Fibroblast of lung (primary cell): ENCODE data around the gene SIM1.

Experiments used
- EZH2 ChIP-seq: IDR thresholded peaks from 2 replicates; pipeline ENCODE4 v1.5.1; 2012; ENCODE audit warnings: low read length, control low read depth, mild to moderate bottlenecking; ENCODE audit errors: missing control alignments
- TF ChIP-seq, protein P1 (sequence below), 2 donors: IDR thresholded peaks in 1 of 2; conservative IDR thresholded peaks in 1 of 2; 1 replicate in 1 of 2; 2 replicates in 1 of 2; pipeline ENCODE4 v1.5.1; 2011 to 2012; ENCODE audit warnings: low read length in 2 of 2, control low read depth in 1 of 2, inconsistent platforms in 1 of 2, low read depth in 1 of 2, mild to moderate bottlenecking in 1 of 2

DNA sequence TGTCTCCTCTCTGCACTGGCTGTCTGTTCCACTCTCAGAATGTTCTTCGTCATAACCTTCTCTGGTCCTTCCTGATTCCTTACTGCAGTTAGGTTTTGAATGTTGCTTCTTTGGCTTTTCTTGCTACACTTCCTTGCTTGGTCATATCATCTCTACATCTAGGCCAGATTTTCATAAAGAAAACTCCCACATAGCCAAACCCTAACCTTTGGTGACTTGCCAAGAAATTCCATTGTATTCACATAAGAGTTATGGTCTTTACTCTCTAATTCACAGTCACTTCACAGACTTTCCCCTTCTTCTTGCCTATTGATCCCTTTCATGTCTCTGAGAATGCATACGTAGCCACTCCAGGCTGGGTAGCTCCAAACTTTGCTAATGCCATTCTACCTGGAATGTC, 41.9 kb upstream of the SIM1 start:
- TF ChIP-seq, protein P1, sequence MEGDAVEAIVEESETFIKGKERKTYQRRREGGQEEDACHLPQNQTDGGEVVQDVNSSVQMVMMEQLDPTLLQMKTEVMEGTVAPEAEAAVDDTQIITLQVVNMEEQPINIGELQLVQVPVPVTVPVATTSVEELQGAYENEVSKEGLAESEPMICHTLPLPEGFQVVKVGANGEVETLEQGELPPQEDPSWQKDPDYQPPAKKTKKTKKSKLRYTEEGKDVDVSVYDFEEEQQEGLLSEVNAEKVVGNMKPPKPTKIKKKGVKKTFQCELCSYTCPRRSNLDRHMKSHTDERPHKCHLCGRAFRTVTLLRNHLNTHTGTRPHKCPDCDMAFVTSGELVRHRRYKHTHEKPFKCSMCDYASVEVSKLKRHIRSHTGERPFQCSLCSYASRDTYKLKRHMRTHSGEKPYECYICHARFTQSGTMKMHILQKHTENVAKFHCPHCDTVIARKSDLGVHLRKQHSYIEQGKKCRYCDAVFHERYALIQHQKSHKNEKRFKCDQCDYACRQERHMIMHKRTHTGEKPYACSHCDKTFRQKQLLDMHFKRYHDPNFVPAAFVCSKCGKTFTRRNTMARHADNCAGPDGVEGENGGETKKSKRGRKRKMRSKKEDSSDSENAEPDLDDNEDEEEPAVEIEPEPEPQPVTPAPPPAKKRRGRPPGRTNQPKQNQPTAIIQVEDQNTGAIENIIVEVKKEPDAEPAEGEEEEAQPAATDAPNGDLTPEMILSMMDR (conservative IDR thresholded peaks at IDR 0.05 in 1 of 2, IDR thresholded peaks at IDR 0.05 in 1 of 2; ENCODE audit: low read depth in 1 of 2, low read length in 2 of 2), result no peak
- TF ChIP-seq EZH2, result no peak
